Glomerular visceral epithelial cell (primary cell): ENCODE results near the gene PDE6A.
A peak's percentile ranks its signal among the peaks of the same experiment; 100 is the strongest.

Source experiments
- DNase-seq: peaks from one replicate; pipeline ENCODE4 v3.0.0-alpha.2; 2016; ENCODE audit errors: extremely low spot score

PDE6A gene

DNA sequence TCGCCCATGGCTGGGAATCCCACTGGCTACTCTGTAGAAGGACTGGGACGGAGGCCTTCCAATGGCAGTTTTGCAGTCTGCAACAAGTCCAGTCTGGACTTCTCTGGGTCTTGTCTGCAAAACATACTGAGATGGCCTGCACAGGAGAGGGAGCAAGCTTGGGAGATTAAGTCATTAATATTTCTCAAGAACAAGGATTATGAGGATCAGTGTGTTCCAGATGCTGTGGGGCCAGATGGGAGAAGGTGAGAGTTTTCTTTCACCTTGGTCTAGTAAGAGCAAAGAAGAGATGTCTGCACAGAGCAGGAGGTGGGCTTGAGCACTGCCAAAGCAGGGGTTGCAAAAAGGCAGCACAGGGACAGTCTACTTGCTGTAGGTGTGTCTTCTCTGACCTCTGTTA, at the start of gene PDE6A:
Gene PDE6A, minus strand, starts transcription at position 128 of the 400 bp plus-strand sequence. Its CDS starts 120 bp downstream, at position 8.
- no peak for DNase-seq

DNA sequence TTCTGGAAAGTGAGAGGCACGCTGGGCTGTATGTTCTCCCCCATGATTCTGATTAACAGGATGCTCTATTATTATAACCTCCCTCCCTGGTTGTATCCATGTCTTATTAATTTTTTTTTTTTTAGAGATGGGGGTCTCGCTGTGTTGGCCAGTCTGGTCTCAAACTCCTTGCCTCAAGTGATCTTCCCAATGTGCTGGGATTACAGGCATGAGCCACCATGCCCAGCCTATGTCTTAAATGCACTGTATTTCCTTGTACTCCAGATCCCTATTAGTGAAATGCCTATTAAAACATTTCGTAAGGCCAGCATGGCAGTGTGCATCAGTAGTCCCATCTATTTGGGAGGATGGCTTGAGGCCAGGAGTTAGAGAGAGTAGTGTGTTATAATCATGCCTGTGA, 48.9 kb upstream of the PDE6A start:
- DNase-seq: no peak

GRCh38 chr5:149990518-149991376, 46.2 kb upstream of the PDE6A start:
- DNase-seq: peak; percentile 84

DNA sequence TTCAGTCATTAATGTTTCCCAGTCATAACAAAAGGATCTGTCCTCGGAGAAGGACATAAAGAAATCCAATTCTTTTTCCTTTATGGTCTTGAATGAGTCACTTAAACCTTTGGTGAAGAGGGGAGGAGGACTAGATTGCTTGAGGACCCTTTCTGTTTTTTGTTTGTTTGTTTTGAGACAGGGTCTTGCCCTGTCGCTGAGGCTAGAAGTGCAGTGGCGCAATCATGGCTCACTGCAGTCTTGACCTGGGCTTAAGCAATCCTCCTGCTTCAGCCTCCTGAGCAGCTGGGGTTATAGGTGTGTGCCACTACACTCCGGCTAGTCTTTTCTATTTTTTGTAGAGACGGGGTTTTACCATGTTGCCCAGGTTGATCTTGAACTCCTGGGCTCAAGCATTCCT, 43.5 kb upstream of the PDE6A start:
- no peak for DNase-seq

- DNase-seq: no peak
Measured at GRCh38 chr5:149982505-149982904, 37.9 kb upstream of the PDE6A start.

- DNase-seq: no peak
Measured at GRCh38 chr5:149981206-149981605, 36.6 kb upstream of the PDE6A start.

- no peak for DNase-seq
Measured at GRCh38 chr5:149979896-149980295, 35.3 kb upstream of the PDE6A start.

- no peak for DNase-seq
Measured at GRCh38 chr5:149975409-149975808, 30.8 kb upstream of the PDE6A start.

- DNase-seq: no peak
Measured at GRCh38 chr5:149969181-149969930, 24.8 kb upstream of the PDE6A start.

GRCh38 chr5:149966946-149967345, 22.4 kb upstream of the PDE6A start:
- no peak for DNase-seq

DNA sequence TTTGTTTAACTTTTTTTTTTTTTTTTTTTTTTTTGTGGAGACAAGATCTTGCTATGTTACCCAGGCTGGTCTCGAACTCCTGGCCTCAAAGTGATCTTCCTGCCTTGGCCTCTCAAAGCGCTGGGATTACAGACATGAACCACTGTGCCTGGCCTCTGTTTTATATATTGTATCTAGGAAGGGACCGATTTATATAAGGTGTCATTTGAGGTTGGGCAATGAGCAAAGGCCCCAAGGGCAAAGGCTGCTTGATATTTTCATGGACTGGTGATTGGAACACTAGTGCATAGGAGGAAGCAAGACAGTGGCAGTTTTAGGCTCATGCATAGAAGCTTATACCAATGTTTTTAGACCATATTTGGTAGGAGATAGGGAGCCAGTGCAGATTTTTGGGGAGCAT, 19.1 kb upstream of the PDE6A start:
- DNase-seq: no peak

- no peak for DNase-seq
Measured at GRCh38 chr5:149962601-149963300, 18.2 kb upstream of the PDE6A start.

GRCh38 chr5:149961957-149962409, 17.4 kb upstream of the PDE6A start:
- DNase-seq: peak; percentile 70

DNA sequence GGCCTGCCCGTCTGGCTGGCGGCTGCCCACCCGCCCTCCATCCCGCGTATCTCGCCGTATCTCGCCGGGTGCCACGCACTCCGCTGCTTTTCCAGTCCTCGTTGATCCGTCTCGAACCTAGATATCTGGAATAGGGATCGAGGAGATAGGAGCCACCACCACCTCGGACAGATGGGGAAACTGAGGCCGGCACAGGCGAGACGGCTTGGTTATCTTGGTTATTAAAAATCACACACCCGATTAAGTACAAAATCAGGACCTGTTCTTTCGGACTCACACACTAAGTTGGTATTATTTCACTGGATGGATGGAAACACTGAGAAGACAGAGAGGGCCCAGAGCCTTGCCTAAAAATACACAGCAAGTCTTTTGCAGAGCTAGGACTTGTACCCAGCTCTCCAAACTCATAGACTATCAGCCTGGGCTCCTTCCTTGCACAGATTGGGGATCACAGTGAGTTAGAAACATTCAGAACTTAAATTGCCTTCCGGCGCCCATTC, 16.6 kb upstream of the PDE6A start:
- DNase-seq: no peak

- DNase-seq: peak; percentile 98
Measured at GRCh38 chr5:149960272-149961185, 15.9 kb upstream of the PDE6A start, which contains the start of gene SLC26A2. TSS of gene SLC26A2 (plus strand) at chr5:149960758. CDS start at chr5:149977653, 16,895 bp downstream.

DNA sequence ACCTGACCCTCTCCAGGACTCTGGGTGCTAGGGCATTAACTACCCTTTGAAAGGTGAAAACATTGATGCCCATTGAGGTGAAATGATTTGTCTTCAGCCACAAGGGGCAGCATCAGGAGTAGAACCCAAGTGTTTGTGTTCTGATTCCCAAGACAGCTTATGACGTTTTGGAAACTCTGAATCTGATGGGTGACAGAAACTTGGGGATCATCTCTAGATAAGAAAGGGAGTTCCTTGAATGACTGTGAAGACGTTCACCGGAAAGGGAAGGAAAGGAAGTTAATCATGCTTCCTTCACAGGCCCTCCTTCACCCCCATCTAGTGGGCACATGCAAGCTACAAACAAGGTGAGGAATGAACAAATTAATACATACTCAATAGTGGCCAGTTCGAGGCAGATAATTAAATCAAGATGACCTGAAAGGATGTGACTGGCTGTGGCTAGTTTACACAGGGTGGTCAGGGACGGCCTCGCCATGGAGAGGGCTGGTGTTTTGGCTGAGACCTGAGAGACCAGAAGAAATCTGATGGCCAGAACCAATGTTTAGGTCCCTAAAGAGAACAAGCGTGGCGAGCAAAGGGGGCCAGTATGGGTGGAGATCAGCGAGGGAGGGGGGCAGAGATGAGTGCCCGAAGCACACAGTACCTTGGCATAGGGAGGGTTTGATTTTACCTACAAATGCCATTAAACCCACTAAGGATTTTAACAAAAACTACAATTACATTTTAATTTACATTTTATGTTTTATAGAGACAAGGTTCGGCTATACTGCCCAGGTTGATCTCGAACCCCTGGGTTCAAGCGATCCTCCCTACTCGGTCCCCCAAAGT, 15.0 kb upstream of the PDE6A start:
- DNase-seq: peak; percentile 64

- peak; percentile 96 for DNase-seq
Measured at GRCh38 chr5:149957855-149958254, 13.3 kb upstream of the PDE6A start.

GRCh38 chr5:149956685-149957084, 12.1 kb upstream of the PDE6A start:
- DNase-seq: no peak

DNA sequence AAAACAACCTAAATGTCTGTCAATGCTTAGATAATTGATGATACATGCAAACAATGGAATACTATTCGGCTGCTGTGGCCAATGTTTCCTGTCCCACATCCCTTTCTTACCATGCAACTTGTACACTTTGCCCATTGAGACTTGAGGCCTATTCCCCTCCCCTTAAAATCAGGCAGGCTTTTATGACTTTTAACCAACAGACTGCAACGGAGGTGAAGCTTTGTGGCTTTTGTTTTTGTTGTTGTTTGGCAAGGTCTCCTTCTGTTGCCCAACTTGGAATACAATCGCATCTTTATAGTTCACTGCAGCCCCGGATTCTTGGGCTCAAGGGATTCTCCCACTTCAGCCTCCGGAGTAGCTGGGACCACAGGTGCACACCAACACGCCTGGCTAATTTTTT, 10.2 kb upstream of the PDE6A start:
- DNase-seq: no peak
